ENCODE results near the gene EFNA1.
"Not testable (repeated sequence)": the region's sequence is repeated elsewhere in the genome, so short reads cannot be mapped to it uniquely, and the experiment has no call there.

EFNA1 gene

DNA sequence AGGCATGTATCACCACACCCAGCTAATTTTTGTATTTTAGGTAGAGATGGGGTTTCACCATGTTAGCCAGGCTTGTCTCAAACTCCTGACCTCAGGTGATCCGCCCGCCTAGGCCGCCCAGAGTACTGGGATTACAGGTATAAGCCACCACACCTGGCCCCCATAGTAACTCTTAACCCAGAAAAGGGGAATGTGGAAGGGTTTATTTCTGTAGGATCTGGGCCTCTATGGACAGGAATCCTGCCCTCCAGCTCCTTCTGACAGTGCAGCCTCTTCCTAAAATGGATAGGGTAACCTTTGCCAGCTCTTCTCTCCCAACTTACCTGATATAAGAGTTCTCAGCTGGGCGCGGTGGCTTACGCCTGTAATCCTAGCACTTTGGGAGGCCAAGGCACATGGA, 35.0 kb downstream of the EFNA1 start:
- DNase-seq, result not testable (repeated sequence)

DNA sequence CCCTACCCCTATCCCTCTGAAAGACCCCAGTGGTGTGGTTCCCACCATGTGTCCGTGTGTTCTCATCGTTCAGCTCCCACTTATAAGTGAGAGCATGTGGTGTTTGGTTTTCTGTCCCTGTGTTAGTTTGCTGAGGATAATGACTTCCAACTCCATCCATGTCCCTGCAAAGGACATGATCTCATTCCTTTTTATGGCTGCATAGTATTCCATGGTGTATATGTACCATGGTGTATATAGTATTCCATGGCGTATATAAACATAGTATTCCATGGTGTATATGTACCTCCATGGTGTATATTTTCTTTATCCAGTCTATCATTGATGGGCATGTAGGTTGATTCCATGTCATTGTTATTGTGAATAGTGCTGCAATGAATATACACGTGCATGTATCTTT, 36.1 kb downstream of the EFNA1 start:
- DNase-seq, result not testable (repeated sequence)

DNA sequence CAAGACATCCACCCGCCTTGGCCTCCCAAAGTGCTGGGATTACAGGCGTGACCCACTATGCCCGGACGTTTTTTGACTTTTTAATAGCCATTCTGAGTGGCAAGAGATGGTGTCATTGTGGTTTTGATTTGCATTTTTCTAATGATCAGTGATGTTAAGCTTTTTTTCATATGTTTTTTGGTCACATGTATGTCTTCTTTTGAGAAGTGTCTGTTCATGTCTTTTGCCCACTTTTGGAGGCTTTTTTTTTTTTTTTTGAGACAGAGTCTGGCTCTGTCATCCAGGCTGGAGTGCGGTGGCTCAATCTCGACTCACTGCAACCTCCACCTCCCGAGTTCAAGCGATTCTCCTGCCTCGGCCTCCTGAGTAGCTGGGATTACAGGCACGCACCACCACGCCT, 36.9 kb downstream of the EFNA1 start:
- not testable (repeated sequence) for DNase-seq

DNA sequence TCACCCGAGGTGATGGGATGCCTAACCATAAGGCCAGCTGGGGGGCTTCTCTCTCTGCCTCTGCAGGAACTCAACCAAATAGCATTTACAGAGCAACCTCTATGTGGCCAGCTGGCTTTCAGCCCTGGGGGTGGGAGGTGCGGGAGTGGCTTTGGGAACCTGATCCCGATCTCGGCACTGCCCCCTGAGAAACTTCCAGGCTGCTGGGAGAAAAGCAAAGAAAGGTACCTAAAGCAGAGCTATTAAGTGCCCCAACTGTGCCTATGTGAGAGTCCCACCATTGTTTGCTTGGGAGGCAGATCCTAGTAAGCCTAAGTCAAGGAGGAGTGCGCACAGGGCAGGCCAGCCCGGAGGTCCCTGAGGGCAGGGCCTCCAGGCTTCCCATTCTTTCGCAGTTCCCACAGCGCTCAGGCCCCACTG, 38.4 kb downstream of the EFNA1 start:
- DNase-seq, result no peak

DNA sequence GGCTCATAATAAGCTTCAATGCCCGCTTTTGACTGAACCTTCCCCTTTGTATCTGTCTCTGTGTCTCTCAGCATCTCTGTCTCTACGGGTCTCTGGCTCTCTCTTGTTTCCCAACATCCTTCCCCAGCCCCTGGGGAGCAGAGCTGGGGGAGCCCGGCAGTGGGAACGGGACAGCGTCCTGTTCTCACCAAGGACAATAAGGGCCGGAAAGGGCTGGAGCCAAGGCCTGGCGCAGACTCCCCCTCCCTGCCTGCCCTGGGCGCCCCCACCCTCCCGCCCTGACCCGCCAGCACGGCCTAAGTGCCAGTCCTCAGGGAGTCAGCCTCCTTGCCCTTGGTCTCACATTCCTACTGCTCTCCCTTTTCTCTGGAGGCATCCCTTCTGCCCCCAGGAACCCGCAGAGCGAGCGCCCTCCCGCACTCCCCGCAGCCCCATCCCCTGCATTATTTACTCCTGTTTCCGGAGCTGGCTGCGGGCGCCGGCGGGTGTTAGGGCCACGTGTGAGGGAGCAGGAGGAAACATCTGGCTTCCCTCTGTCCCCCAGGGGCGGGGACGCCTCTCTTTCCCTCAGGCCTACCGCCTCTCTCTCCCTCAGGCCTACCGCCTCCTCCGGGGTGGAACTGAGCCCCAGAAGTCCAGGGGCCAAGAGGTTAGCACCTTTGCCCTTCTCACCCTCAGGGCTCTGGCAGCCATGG, 38.9 kb downstream of the EFNA1 start:
- peak; percentile 86 for DNase-seq

DNA sequence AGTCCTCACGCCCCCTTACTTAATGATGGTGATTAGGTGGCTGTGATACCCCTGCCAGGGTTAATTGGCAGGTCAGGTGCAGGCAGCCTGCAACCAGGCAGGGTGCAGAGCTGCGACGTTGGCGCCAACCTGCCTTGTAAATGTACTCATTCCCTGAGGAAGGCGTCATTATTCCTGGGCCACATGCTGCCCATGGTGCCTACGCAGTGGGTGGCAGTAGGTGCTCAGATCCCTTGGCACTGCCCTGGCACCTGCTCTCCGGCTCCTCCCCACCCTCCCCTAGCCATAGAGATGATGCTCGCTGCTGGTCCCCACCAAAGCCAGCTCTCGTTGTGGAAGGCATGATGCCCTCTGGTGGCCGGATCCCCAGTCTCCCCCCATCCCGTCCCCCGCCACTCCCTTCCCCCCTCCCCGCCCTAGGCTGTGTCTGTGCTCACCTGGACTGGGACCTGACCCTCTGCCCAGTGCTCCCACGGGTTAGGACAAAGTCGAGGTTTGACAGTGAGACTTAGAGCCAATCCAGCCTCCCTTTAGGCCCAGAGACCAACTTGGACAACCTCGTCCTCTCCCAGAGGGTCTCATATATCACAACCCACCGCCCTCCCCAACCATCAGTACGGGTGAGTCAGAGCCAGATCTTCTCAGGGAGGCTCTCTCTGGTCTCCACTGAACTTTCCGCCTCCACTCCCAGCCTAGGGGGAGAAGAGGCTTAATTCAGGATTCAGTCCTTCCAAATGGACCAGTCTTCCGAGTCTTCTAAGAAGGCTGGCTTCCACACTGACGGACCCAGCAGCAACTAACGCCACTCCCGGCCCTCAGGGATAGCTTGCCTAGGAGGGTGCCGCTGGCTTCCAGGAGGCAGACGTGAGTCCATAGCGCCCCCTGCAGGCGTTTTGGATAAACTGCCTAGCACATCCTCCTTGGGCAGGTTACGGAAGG, 39.8 kb downstream of the EFNA1 start:
- peak; percentile 66 for DNase-seq

DNA sequence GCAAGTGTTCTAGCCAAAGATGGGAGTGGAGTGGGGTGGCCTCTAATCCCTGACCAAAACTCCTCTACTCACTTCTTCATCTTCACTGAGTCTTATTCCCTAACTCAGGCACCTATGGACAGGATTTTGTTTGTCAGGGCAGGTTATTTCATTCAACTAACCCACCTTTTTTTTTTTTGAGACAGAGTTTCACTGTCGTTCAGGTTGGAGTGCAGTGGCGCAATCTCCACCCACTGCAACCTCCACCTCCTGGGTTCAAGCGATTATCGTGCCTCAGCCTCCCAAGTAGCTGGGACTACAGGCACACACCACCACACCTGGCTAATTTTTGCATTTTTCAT, 40.4 kb downstream of the EFNA1 start:
- not testable (repeated sequence) for DNase-seq

DNA sequence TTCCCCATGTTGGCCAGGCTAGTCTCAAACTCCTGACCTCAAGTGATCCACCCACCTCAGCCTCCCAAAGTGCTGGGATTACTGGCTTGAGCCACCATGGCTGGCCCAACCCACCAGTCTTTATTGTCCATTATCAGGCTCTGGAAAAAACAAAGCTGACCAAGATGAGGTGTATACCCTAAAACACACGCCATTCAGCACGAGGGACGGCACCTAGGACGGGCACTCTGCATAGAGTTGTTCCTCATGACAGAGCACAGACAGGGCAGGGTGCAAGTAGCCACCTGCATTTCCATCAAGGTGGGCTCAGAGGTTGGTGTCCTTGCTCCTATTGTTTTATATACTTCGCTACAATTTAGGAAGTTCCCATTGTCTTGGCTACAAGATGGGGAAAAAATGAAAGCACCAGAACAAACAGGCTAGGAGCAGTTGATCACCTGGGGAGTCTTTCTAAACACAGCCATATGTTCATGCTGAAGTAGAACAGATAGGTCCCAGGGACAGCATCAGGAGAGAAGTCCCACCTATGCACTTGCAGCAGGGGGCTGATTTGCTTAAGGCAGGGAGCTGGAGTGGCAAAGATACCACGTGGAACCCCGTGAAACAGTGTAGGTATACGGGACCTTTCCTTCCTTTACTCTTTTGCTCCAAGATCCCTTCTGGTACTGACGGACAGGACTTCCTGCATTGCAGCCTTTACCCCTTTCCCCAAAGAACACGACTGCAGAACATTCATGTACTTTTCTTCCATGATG, 41.0 kb downstream of the EFNA1 start:
- DNase-seq, result no peak

DNA sequence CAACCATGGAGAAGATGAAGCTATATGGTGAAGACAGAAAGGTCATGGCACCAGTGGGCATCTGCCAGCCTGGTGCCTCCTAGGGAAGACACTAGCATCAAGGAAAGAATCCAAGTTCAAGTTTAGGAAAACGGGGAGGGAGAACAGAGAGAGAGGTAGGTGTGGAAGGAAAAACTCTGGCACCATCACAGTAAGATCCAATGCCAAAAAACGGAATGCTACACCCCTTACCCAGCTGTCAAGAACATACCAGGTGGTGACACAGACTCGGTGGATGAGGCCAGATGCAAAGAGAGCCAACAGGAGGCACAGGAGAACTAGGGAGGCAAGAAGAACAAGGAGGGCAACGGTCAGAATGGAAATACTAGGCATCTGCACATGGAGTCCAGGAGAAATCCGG, 41.9 kb downstream of the EFNA1 start:
- DNase-seq, result no peak

DNA sequence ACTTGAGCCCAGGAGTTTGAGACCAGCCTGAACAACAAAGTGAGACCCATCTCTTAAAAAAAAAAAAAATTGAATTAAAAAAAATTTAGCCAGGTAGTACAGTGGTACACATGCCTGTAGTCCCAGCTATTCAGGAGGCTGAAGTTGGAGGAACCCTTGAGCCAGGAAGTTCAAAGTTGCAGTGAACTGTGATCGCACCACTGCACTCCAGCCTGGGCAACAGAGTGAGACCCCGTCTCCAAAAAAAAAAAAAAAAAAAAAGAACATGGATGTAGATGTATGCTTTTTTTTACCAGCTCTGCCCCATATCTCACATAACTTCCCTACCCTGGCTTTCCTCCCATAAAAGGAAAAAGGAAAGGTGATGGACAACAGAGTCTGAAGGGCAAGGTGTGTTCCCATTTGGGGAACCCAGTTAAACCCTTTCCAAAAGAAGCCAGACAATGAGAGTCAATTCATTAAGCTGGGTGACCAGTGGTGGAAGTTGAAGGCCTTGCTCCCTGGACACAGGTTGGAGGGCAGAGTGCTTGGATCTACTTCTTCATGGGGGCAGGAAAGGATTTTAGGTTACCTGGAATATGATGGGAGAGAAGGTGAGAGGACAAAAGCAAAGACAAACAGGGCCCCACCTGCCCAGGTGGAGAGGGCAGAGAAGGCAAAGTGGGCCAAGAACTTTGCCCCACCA, 42.6 kb downstream of the EFNA1 start:
- no peak for DNase-seq

DNA sequence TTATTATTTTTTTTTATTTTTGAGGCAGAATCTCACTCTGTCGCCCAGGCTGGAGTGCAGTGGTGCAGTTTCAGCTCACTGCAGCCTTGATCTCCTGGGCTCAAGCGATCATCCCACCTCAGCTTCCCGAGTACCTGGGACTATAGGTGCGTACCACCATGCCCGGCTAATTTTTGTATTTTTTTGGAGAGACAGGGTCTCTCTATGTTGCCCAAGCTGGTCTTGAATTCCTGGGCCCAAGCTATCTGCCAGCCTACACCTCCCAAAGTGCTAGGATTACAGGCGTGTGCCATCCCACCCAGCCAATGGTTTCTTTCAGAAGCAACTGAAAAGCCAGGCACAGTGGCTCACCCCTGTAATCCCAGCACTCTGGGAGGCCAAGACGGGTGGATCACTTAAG, 43.1 kb downstream of the EFNA1 start:
- DNase-seq, result no peak

DNA sequence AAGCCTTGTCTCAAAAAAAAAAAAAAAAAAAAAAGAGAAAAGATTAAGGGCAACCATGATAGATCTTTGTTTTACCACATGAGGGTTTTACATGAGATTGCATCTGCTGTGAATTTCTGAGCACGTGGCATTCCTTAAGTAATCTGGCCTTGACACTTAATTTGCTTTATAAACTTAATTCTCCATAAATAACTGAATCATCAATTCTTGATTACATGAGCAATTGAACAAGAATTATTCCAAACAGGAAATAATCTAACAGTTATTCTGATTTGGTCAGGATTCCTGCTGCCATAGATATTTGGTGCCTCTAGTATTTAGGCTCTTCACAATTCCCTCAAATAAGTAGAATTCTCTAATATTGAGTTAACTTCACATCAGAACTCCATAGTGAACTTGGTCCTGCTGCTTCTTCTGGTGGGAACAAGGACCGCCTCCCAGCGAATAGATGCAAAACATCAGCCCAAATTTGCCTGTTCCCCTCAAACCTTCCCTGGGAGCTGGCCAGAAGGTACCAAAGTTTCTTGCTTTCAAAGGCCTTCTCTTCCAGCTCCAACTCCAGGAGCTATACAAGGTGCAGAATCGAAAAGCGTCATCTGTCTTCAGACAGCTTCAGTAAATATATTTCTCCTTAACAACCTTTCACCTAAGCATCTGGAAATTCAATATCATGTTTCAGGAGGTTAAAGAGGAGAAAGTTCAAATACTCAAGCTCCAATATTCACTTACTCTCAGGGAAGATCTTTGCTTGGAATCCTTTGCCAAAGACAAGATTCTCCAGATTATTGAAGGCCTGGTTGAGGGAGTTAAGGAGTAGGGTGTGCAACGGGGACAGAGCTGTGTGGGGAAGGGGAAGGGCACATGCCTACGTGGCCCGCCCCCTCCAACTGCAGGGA, 44.4 kb downstream of the EFNA1 start:
- no peak for DNase-seq

DNA sequence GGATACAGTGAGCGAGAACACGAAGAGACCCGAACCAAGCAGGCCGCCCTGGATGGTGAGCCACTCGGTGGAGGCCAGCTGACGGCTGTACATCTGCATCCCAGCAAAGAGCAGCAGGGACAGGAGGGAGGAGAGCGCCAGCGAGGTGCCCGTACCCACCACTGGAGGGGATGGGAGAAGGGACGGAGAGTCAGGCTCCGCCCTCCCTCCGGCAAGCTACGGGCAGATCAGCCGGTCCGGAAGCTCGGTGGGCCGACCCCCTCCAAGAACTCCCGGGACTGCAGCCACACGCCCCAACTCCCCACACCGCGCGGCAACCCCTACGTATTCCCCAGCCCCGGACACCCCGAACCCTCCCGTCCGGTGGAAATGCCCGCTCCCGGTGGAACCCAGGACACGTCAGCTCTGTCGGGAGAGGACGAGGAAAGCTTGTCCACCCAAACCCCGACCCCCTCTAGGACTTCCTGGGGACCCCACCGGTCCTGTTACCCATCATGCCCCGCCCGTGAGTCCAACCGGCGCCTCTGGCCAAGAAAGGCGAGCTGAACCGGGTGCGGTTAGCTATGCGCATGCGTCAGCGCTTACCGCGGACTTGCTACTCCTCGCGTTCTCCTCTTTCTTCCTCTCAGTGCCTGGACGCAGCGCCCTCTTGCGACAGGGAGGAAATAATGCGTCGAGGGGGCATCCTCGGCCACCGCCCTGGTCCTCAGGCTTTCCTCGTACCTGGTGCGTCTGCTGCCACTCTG, 45.2 kb downstream of the EFNA1 start, which contains the start of gene KRTCAP2:
TSS of gene KRTCAP2 (minus strand) at position 573 of the 746 bp plus-strand sequence. CDS start at position 493, 80 bp downstream.
- DNase-seq, result peak; percentile 82

DNA sequence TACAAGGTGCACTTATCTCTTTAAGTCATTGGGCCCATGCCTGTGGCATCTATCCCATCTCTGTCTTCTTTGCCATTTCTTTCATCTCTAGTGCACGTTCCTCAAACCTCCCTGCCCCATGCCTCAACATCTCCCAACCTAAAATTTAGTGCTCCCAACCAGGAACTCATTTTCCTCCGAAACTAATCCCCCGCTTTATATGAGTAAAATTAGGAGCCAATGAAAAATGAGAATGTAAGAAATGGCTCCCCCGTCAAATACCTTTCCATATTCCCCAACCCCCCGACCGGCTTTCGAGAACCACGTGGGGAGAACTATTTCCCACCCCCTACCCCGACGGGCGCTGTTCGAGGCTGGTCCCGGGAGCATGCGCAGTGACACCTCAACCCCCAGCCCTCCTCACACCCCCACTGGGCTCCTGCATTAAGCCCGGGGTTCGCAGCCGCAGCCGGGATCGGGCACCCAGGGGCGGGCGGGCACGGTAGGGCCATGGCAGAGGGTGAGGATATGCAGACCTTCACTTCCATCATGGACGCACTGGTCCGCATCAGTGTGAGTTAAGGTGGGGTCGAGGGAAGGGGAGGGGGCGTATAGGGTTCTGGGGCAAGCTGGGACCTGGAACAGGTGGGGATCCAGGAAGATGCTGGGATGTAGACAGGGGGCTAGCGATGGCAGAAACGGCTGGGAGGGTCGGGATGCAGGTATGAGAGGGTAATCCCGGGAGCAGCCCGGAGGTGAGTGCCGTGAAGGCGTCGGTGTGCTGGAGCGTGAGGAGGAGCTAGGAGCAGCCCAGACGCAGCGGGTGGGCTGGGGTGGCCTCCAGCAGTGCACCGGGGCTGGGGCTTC, 46.0 kb downstream of the EFNA1 start, which contains the start of gene TRIM46:
TSS of gene TRIM46 (plus strand) at position 372 of the 846 bp plus-strand sequence. CDS start at position 490, 118 bp downstream.
- DNase-seq, result no peak

DNA sequence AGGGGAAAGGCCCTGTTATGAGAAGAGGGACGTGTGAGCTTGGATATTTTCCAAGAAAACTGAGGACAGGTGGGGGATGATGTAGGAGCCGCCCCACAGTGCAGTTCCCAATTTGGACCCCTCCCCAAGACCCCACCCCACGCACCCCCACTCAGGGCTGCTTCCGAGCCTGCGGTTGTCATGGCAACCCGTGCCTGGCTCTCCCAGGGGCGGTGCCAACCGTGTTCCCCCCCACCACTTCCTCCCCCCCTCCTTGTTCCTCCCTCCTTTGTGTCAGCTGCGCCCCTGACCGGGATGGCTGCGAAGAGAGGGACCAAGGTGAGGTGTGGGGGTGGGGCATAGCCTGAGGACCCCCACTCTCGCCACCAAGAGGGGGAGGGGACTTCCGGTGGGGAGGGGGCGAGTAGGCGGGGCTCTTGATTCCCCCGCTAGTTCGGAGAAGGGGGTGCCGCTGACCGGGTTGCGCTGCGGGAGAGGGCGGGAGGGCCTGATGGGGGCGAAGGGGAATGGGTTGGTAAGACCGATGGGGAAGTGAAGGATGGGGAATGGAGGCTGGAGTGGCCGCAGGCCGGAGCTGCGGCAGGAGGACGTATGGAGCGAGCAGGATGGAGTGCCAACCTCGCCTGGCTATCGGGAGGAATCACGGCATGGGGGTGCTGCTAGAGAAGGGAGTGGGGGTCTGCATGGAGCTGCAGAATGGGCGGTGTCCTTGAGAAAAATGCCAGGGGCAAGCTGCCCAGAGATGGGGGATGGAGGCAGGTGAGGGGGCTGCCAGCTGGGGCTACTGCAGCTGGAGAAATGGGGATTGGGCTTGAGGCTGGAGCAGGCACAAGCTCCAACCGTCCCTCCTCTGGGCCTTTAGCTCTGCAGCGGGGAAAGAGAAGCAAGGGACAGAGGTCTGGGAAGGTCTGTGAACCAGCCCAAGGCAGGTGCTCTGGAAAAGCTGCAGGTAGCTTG, 46.9 kb downstream of the EFNA1 start:
- no peak for DNase-seq

DNA sequence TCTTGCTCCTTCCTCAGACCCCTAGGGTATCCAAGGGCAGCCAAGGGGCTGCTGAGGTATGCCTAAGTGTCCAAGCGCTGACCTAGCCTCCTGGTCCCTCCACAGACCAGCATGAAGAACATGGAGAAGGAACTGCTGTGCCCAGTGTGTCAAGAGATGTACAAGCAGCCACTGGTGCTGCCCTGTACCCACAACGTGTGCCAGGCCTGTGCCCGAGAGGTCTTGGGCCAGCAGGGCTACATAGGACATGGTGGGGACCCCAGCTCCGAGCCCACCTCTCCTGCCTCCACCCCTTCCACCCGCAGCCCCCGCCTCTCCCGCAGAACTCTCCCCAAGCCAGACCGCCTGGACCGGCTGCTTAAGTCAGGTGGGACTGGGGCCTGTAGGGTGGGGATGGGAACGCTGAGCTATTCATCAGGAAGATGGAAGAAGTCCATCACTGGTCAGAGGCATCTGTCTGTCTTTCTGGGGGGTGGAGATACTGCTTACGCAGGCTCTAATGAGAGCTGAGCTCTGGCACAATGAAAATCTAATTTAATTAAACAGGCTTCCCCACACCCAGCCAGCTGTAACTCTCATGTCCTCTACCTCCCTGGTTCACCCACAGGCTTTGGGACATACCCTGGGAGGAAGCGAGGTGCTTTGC, 47.7 kb downstream of the EFNA1 start:
- no peak for DNase-seq

DNA sequence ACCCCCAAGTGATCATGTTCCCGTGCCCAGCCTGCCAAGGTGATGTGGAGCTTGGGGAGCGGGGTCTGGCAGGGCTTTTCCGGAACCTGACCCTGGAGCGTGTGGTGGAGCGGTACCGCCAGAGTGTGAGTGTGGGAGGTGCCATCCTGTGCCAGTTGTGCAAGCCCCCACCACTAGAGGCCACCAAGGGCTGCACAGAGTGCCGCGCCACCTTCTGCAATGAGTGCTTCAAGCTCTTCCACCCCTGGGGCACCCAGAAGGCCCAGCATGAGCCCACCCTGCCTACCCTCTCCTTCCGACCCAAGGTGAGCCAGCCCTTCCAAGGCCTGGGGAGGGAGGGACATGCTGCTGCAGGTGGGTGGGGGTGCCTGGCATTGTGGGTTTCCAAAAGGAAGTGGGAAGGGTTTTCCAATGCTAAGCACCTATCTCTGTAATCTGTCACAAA, 48.3 kb downstream of the EFNA1 start:
- peak; percentile 50 for DNase-seq

DNA sequence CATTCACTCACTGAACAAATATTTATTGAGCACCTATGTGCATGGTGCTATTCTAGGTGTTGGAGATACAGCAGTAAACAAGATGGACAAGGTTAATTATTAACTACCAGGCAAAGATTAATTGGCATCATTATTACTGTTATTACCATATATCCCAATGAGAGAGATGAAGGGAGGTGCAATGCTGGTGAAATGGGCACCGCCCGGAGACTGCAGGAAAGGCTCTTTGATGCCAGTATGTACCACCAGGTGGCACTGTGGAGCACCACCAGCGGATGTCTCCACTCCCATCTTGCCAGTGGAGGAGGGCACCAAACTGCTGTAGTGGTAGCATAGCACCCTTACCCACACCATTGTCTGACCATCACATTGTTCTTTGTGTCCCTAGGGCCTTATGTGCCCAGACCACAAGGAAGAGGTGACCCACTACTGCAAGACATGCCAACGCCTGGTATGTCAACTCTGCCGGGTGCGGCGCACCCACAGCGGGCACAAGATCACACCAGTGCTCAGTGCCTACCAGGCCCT, 48.9 kb downstream of the EFNA1 start:
- DNase-seq, result peak; percentile 30

Data from GF-D8 (cell line).